ENCODE data around the gene PKP3.
"Not testable (repeated sequence)": the region's sequence is repeated elsewhere in the genome, so short reads cannot be mapped to it uniquely, and the experiment has no call there.

PKP3 gene

DNA sequence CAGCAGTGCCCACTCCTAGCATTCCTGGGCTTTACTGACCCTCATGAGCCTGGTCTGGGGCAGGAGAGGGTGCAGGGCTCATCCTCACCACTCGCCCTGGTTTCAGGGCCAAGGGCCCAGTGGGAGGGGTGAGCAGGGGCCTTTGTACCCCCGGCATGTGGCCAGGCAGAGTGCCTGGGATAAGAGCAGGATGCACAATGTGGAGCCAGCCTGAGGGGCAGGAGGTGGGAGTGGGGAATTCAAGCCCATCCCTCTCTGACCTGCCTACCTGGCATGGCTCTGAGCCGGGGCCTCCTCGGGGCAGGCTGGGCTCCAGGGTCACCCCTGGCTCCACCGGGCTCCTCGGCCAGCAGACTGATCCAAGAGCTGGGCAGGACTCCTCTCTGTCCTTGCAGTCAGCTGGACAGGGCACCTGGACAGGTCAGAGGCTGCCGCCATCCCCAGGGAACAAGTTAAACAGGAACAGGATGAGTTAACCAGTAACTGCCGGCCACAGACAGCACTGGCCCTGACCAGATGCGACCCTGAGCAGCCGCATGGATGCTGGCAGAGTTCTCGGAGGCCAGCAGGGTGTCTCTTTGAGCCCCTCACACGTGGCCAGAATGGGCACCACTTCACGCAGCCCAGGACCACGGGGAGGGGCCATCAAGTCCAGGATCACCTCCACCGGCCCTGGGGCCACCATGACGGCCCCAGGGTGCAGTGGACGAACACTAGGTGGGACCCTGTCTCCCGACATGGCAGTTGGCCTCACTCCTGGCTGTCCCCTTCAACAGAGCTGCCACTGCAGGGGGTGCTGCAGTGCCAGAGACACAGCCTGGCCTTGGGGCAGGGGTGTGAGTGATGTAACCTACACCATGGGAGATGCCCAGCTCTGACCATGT lies 15.8 kb downstream of the PKP3 start:
- DNase-seq (ENCODE audit: low read depth) = no peak

DNA sequence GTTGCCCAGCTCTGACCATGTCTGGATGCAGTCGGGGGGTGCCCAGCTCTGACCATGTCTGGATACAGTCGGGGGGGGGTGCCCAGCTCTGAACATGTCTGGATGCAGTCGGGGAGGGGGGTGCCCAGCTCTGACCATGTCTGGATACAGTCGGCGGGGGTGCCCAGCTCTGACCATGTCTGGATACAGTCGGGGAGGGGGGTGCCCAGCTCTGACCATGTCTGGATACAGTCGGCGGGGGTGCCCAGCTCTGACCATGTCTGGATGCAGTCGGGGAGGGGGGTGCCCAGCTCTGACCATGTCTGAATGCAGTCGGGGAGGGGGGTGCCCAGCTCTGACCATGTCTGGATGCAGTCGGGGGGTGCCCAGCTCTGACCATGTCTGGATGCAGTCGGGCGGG lies 16.7 kb downstream of the PKP3 start:
- not testable (repeated sequence) for DNase-seq (ENCODE audit: low read depth)

DNA sequence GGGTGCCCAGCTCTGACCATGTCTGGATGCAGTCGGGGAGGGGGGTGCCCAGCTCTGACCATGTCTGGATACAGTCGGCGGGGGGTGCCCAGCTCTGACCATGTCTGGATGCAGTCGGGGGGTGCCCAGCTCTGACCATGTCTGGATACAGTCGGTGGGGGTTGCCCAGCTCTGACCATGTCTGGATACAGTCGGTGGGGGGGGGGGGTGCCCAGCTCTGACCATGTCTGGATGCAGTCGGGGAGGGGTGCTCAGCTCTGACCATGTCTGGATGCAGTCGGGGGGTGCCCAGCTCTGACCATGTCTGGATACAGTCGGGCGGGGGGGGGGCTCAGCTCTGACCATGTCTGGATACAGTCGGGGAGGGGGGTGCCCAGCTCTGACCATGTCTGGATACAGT lies 17.5 kb downstream of the PKP3 start:
- DNase-seq (ENCODE audit: low read depth) = not testable (repeated sequence)

DNA sequence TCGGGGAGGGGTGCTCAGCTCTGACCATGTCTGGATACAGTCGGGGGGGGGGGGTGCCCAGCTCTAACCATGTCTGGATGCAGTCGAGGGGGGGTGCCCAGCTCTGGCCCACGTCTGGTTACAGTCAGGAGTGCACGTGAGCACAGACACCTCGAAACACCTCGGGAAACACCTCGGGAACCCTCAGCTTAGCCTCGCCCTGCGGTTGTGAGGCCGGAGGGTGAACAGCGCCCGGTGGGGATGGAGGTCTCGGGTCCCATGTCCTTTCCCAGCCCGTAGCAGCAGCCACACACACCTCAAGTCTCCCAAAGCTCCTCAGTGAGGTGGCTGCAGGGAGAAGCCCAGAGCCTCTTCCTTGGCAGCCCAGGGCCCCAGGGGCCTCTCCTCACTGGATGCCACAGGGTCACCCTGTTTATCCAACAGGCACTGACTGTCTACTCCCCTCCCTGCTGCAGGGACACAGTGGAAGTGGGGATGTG lies 18.7 kb downstream of the PKP3 start:
- DNase-seq (ENCODE audit: low read depth) = no peak

DNA sequence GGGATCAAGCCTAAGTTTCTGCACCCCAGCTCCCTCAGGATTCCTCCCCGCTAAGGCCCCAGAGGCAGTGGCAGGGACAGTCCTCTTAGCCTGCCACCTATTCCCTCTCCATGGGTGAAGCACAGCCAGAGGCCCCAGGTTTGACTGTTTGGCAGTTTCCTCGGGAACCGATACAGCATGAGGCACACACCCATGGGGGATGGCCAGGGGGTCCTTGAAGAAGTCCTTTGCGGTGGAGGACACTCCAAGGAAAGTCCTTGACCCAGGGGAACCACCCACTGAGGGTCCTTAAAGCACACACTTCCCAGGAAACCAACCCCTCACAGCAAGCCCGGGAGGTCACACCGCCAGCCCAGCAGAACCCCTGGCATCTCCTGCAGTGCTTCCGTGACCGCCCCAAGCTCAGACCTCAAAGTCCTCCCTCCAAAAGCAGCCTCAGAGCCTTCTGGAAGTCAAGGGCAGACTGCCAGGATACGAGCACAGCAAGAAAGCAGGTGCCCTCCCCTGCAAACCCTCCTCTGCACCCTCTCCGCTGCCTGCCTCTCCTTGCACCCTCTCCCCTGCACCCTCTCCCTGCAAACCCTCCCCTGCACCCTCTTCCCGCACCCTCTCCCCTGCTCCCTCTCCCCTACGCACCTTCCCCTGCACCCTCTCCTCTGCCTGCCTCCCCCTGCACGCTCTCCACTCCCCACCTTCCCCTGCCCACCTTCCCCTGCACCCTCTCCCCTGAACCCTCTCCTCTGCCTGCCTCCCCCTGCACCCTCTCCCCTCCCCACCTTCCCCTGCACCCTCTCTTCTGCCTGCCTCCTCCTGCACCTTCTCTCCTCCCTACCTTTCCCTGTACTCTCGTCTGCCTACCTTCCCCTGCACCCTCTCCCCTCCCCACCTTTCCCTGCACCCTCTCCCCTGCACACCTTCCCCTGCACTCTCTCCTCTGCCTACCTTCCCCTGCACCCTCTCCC lies 19.4 kb downstream of the PKP3 start:
- no peak for DNase-seq (ENCODE audit: low read depth)

DNA sequence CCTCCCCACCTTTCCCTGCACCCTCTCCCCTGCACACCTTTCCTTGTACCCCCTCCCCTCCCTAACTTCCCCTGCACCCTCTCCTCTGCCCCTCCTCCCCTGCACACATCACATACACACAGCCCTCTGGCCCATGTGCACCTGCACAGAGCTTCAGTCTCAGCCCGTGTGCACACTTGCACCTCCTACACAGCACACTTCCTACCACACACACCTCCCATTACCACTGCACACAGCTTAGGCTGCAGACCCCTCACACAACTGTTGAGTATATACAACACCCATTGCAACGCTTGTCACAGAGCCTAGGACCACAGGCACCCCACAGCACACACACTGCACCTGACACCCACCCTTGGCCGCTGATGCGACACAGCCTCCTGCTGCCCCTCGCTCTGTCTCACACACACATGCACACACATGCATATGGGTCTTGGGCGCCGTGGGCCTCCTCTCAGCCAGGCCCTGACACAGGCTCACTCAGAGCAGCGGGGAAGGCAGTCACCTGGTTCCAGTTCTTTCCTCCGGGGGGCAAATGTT lies 20.4 kb downstream of the PKP3 start:
- DNase-seq (ENCODE audit: low read depth) = no peak

DNA sequence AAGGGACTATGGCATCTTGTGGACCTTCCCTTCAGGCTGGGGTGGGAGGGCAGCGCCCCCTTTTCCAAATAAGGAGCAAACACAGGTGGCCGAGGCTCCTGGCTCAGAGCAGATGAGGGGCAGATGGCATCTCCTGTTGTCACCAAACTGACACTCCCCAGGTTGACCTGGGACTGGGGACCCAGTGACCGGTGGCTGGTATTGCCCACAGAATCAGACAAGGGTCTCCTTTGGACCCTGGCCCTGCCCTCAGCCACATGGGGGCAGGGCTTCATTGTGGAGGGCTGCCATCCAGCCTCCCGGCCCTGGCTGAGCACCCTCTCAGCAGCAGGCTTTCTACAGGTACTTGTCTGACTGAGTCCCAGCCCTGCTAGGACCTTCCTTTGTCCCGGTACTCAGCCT lies 21.6 kb downstream of the PKP3 start:
- no peak for DNase-seq (ENCODE audit: low read depth)

DNA sequence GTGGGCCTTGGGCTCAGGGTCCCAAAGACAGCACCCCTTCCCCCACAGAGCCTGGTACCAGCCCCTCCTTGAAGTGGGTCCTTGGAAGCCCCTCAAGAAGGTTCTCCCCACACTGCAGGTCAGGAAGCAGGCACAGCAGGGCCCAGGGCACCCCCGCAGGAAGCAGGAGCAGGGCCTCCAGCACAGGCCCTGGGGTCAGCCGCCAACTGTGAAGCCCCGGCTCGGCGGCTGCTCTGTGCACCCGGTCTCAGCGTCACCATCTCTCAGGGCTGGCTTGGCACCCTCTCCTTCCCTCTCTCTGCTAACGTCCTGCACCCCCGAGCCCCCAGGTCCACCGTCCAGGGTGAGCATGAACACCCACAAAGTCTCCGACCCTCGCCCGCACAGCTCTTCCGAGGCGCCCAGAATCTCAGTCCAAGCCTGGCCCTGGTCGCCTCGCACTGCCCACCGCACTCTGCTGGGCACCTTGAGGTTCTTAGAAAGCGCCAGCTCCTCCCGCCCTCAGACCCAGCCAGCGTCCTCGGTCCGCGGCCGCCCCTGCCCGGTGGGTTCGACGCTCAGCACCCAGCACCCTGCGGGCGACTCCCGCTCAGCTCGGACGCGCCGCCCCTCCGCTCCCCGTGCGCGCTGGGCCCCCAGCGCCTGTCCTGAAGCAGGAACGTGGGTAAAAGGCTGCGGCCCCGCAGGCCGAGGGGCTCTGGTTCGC lies 22.2 kb downstream of the PKP3 start:
- no peak for DNase-seq (ENCODE audit: low read depth)

DNA sequence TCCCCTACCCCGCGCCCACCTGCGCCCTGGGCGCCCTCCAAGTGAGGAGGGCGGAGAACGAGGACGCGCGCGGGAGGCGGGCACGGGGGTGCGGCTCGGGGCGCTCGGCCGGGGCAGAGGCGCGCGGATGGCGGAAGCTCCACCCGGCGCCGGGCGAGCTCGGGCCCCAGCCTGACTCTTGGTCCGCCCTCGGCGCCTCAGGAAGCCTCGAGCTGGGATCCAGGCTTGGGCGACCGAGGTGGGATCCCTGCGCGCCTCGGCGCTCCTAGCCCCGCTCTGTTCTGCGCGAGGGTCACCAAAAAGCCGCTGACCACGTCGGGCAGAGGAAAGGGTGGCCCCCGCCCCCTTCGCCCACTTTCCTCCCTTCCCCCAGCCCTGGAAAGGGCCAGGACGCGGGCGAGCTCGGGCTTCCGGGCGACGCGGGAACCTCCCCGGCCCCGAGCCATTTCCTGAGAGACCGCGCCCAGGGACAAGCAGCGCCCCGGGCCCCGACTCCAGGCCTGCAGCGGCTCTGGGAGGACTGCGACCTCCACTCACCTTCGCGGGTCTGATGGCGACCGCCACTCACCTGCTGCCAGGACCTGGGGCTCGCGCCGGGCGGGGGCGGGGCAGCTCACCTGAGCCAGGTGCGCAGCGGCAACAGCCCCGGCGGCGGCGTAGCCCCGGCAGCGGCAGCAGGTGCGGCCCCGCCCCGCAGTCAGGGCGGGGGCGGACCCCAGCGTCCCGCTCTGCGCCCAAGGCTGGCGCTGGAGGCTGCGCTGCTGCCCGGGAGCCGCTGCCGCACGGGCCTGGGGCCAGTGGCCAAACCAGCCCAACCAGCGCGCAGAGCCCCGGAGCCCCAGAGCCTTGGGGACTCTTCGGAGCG lies 23.0 kb downstream of the PKP3 start:
- DNase-seq (ENCODE audit: low read depth) = no peak

DNA sequence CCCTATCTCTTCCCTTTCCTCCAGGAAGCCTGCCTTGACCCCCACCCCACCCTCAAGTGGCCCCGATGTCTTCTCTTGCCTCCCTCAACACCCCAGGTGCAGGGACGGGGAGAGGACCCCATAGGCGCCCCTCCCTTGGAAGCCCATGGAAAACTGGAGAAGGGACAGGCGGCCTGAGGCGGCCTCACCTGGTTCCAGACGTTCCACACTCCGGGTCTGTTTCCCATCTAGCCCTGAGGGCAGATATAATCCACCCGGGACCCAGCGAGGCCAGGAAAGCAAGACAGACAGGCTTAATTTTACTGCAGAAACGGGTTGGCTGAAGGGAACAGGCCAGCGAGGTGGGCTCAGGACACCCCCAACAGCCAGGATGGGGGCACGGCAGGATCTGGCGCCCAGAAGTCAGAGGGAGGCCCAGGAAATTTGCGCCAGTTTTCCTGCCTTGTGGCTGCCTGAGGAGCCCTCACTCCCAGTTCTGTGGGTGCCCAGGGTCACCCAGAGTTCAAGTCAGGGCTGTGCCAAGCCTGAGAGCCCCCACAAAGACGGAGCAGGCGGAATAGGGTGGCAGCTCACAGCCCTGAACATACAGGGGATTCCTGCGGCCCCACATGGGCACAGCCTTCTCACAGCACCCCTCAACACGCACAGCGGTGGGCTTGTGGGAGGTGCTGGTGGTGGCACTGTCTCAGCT lies 23.8 kb downstream of the PKP3 start:
- DNase-seq (ENCODE audit: low read depth) = no peak

DNA sequence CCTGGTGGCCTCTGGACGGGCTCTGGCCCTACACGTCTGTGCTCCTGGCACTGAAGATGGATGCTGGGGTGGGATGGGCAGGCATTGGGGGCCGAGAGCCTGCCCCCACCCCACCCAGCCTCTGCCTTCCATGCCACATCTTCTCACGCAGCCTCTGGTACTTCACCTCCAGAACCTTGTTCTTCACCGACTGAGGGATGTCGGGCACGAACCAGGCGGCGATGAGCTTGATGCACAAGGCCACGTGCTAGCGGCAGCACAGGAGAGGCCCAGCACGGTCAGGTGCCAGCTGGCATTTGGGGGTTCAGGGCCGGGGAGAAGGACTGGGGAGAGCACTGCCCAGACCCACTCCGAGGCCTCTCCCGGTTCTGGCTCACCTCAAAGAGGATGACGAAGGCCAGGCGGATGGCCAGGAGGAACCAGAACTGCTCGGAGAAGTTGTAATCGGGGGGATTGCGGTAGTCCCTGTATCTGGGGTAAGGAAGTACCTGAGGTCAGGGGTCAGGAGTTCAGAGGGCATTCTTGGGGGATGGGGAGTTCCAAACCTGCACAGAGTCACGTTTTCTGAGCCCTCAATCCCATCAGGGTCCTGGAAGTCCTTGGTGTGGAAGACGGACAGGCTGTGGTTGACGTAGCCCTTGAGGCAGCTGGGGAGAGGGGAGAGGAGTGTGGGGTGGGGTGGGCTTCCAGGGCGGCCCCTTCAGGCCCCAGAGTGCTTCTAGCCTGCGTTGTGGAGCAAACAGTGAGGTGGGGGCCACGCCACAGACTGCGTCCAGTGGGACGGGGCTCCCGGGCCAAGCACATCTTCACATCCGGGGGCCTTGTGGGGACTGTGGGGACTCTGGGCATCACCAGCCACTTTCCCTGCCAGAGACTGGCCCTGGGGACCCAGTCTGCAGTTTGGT lies 24.6 kb downstream of the PKP3 start:
- DNase-seq (ENCODE audit: low read depth) = no peak

DNA sequence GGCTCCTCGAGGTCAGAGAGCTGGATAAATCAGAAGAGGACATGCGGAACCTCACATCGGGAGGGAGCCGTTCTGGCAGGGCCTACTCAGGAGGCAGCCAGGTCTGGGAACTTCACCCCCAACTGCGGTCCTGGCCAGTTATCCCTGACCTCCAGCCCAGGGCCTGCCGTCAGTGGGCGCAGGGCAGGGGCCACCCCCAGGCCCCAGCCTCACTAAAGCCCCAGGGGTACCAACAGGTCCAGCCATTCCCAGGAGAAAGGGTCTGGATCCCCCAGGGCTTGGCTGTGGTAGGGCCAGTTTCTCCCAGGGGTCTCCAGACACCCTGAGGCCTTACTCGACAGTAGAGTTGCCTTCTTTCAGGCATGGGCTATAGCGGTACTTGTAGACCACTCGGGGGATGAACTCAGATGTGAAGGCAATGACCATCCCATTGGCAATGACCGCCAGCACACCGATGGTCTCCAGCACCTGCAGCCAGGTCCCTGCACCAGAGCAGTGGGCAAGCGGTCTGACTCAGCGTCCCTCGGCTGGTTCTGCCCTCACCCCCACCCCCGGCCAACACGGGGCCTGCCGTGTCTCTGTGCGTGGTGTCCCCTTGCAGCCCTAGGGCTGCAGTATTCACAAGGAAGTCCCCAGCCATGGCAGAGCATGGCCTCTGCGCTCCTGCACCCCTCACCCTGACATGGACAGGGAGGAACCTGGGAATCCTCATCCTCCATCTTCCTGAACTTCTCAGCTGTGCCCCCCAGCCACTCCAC lies 25.4 kb downstream of the PKP3 start:
- no peak for DNase-seq (ENCODE audit: low read depth)

DNA sequence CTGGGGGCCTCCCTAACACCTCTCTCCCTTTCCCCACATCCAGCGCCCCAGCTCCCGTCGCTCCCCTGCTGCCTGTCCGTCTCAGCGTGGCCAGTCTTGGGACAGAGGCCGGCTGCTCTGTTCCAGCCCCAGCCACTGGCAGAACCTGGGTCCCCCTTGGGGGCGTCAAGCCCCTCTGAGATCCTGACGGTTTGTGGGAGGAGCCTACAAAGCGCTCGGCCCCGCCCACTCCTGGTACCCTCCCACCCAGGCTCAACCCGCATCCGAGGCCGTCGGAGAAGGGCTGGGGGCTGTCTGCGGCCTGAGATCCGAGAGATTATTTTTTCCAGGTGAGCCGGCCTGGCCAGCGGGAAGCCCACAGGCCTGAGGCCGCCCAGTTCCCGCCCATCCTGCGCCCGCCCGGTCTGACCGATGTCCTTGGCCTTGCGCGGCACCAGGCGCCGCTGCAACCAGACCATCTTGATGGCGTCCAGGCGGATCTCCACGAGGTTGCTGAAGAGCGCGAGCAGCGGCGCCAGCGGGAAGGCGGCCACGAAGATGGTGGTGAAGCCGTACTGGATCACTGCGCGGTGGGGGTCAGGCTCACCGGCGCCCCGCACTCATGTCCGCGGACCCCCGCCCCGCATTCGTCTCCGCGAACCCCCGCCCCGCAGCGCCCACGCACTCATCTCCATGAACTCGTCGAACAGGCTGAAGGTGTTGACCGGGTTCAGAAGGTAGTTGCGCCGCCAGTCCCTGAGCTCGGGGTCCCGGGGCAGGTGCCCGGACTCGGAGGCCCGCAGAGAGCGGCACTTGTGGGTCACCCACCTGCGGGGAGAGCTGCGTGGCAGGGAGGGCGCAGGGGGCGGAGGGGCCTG lies 26.3 kb downstream of the PKP3 start:
- no peak for DNase-seq (ENCODE audit: low read depth)

DNA sequence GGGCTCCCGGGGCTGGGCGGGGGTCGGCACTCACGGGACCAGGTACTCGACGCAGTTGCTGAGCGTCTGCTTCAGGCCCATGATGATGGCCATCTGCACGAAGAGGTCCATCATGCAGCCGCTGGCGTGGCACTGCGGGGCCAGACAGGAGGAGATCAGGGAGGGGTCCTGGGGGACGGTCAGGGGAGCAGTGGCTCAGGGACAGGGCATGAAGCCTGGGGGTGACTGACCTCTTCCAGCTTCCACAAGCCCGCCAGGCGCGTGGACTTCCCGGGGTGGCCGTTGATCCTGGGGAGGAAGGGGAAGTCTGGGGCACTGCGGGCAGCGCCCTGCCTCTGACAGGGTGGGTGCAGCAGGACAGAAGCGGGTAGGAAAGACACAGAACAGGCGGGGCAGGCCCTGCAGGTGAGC lies 26.9 kb downstream of the PKP3 start:
- no peak for DNase-seq (ENCODE audit: low read depth)

DNA sequence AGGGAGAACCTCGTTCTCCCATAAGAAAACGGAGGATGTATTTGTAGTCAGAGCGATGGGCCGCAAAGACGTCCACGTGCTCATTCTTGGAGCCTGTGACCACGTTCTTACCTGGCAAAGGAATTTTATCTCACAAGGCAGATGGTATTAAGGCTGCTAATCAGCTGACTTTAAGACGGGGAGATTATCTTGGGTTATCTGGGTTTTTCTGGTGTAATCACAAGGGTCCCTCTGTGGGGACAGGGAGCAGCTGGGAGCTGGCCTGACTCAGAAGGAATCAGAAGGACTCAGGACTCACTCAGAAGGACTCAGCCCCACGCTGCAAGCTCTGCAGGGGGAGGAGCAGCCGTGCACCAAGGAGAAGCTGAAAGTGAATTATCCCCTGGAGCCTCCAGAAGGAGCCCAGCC lies 28.2 kb downstream of the PKP3 start:
- DNase-seq (ENCODE audit: low read depth) = no peak

DNA sequence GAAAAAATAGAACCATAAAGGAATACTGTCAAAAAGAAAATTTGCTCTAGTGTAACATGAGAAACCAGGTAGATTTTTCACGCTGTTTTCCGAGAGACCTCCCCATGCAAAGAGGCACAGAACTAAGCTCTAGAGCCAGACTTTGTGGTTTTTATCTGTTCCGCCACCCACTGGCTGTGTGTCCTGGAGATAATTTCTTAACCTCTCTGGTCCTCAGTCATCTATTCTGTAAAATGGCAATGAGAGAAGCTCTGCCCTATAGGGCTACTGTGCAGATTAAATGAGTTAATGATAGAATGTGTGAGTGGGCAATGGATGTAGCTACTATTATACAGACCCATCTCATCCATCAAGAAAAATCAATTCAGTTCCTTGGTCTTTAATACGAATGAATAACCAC lies 30.2 kb downstream of the PKP3 start:
- no peak for DNase-seq (ENCODE audit: low read depth)

DNA sequence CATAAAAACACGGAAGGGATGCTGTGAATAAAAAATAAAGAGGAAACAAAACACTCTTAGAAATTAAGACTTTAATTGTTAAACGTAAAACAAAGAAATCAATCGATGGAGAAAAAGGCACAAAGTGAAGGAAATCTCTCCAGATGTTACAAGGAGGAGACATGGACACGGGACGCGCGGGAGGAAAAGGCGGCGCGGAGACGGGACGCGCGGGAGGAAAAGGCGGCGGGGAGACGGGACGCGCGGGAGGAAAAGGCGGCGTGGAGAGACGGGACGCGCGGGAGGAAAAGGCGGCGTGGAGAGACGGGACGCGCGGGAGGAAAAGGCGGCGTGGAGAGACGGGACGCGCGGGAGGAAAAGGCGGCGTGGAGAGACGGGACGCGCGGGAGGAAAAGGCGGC lies 30.8 kb downstream of the PKP3 start:
- not testable (repeated sequence) for DNase-seq (ENCODE audit: low read depth)

DNA sequence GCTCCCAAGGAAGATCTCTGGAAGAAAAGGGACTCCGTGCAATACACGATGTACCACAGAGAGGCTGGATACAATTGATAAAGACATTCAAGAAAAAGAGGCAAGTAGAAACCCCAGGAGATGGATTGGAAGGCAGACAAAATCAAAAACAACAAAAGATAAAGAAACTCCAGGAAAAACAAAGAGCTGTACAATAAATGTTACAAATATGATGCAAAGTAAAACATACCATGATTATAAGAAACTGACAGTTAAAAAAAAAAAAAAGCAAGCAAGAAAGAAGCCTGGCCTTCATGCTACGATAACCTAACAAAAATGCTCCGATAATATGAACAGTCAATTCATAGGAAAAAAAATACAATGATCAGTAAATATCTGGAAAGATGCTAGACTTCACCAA lies 31.3 kb downstream of the PKP3 start:
- no peak for DNase-seq (ENCODE audit: low read depth)
